GM12891 (cell line): ENCODE results near the gene RNF217.

Experiments used
- PAX5 ChIP-seq: IDR thresholded peaks from 2 replicates; pipeline ENCODE4 v1.6.1; 2011; ENCODE audit warnings: low read length, moderate library complexity, mild to moderate bottlenecking; ENCODE audit not compliant: insufficient read depth, severe bottlenecking
- POLR2A ChIP-seq: IDR thresholded peaks from 2 replicates; pipeline ENCODE4 v1.6.1; 2011; ENCODE audit warnings: low read depth, low read length, control low read depth
- POLR2AphosphoS5 ChIP-seq: IDR thresholded peaks from 2 replicates; pipeline ENCODE4 v1.6.1; 2011; ENCODE audit warnings: low read depth, low read length, control low read depth
- POU2F2 ChIP-seq: IDR thresholded peaks from 2 replicates; pipeline ENCODE4 v1.6.1; 2011; ENCODE audit warnings: low read depth, mild to moderate bottlenecking, control low read depth, low read length, moderate library complexity
- SPI1 ChIP-seq: IDR thresholded peaks from 2 replicates; pipeline ENCODE4 v1.6.1; 2011; ENCODE audit warnings: low read depth, low read length, control low read depth
- TAF1 ChIP-seq: IDR thresholded peaks from 2 replicates; pipeline ENCODE4 v1.6.1; 2011; ENCODE audit warnings: low read depth, low read length, control low read depth

DNA sequence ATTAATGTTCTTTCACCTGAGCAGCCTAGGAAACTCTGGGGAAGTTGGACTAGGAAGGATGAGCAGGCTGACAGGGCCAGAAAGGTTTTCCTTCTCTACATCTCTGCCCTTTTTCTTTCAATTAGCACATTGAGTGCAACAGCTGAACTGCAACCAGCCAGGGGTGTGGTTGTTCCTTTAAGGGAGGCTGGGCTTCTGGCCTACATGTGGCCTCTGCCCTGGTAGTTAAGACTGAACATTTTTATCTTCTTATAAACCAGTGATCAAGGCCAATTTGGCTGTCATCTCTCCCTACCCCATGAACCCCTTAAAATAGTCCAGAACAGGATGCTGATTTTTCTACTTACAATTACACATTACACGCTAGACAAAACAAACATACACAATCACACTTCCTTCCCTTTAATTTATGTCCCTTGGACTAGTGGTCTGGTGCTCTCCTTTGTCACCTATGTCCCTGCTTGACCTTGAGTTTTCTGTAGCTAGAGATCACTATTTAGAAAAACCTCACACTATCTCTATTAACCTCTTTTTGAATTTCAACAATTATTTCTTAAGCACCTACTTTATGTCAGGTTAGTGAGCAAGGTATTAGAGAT is 60.3 kb downstream of the RNF217 start:
- no peak for TF ChIP-seq POLR2A
- no peak for TF ChIP-seq POLR2AphosphoS5
- TF ChIP-seq TAF1, result no peak
- TF ChIP-seq POU2F2, result no peak
- TF ChIP-seq PAX5, result no peak
- no peak for TF ChIP-seq SPI1
